HFFc6 (cell line): ENCODE results near the gene NOC2L. TPM values are rescaled to one million over a fixed set of nuclear protein-coding genes. Genes with fewer than 3 reads are reported as not detected.

Source experiments
- DNase-seq: peaks from one replicate; pipeline ENCODE4 v3.0.0-alpha.2; 2018
- H3K27ac Mint-ChIP-seq: 2 replicates; pipeline ENCODE4 v1.8.0; 2020; ENCODE audit warnings: mild to moderate bottlenecking, mixed read lengths
- H3K27me3 Mint-ChIP-seq: 2 replicates; pipeline ENCODE4 v1.8.0; 2021; ENCODE audit warnings: mild to moderate bottlenecking, moderate library complexity, mixed read lengths; ENCODE audit not compliant: insufficient read depth
- H3K36me3 Mint-ChIP-seq: 2 replicates; pipeline ENCODE4 v1.8.0; 2021; ENCODE audit warnings: low read depth, mixed read lengths
- H3K4me1 Mint-ChIP-seq: 2 replicates; pipeline ENCODE4 v1.8.0; 2020; ENCODE audit warnings: low read depth, mixed read lengths
- H3K4me3 Mint-ChIP-seq: 2 replicates; pipeline ENCODE4 v1.8.0; 2020; ENCODE audit warnings: mild to moderate bottlenecking, moderate library complexity, mixed read lengths
- H3K9me3 Mint-ChIP-seq: 2 replicates; pipeline ENCODE4 v1.8.0; 2020; ENCODE audit warnings: mild to moderate bottlenecking, mixed read lengths
- total RNA-seq, 6 experiments: library from RNA; stranded (reverse); fragmentation: NEBNext Ultra II Directional; extraction: Animal tissue kit (Norgen Biotek cat#: 25700); gene quantifications; 2 replicates in 1 of 6; 3 replicates in 5 of 6; pipeline ENCODE4 v1.2.3, GENCODE V29; 2021
- TF ChIP-seq, protein P1 (sequence below): fragments of 200-600 bp; sonication (generic); IDR thresholded peaks from 2 replicates; pipeline ENCODE4 v1.5.0; 2021; ENCODE audit warnings: antibody characterized with exemption, mild to moderate bottlenecking

Gene NOC2L
- total RNA-seq, 6 experiments from 2014 or later = 112 to 142 (median 119) TPM

DNA sequence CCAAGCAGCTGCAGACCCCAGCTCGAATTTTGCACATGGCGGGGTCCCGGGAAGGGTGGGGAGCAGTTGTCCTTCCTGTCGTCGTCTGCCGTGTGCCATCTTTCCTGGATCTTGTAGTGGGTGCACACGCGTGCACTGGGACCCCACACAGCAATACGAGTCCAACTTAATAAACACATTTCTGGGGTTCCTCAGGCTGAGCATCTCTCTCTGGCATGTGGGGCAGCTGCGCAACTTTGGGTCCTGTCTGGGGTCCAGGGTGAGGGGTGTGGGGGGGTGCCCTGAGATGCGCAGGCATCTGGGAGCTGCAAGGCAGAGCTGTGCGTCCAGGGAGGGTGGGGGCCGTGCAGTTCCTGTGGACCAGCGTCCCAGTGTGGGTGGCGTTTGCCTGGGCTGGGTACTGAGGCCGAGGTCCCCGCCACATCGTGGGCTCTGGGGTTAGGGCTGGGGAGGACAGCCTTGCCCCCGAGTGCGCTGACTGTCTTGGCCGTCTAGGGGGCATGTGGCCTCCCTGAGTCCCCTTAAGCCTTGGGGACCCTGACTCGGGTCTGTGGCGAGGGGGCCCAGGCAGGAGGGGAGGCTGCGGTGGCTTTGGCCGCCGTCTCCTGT, 6.6 kb upstream of the NOC2L start:
- TF ChIP-seq, protein P1, sequence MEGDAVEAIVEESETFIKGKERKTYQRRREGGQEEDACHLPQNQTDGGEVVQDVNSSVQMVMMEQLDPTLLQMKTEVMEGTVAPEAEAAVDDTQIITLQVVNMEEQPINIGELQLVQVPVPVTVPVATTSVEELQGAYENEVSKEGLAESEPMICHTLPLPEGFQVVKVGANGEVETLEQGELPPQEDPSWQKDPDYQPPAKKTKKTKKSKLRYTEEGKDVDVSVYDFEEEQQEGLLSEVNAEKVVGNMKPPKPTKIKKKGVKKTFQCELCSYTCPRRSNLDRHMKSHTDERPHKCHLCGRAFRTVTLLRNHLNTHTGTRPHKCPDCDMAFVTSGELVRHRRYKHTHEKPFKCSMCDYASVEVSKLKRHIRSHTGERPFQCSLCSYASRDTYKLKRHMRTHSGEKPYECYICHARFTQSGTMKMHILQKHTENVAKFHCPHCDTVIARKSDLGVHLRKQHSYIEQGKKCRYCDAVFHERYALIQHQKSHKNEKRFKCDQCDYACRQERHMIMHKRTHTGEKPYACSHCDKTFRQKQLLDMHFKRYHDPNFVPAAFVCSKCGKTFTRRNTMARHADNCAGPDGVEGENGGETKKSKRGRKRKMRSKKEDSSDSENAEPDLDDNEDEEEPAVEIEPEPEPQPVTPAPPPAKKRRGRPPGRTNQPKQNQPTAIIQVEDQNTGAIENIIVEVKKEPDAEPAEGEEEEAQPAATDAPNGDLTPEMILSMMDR = no peak
- H3K36me3 Mint-ChIP-seq = no peaks in the 10 kb centered on the region; the same call in 1 of the 2 replicates
- no peaks in the 10 kb centered on the region for H3K27me3 Mint-ChIP-seq
- H3K4me3 Mint-ChIP-seq = peak overlapping the region; percentile 28; the same call in 1 of the 2 replicates
- no peaks in the 10 kb centered on the region for H3K9me3 Mint-ChIP-seq
- peak overlapping the region; percentile 40; the same call in 1 of the 2 replicates for H3K27ac Mint-ChIP-seq
- H3K4me1 Mint-ChIP-seq = no peaks in the 10 kb centered on the region
- DNase-seq = no peak

DNA sequence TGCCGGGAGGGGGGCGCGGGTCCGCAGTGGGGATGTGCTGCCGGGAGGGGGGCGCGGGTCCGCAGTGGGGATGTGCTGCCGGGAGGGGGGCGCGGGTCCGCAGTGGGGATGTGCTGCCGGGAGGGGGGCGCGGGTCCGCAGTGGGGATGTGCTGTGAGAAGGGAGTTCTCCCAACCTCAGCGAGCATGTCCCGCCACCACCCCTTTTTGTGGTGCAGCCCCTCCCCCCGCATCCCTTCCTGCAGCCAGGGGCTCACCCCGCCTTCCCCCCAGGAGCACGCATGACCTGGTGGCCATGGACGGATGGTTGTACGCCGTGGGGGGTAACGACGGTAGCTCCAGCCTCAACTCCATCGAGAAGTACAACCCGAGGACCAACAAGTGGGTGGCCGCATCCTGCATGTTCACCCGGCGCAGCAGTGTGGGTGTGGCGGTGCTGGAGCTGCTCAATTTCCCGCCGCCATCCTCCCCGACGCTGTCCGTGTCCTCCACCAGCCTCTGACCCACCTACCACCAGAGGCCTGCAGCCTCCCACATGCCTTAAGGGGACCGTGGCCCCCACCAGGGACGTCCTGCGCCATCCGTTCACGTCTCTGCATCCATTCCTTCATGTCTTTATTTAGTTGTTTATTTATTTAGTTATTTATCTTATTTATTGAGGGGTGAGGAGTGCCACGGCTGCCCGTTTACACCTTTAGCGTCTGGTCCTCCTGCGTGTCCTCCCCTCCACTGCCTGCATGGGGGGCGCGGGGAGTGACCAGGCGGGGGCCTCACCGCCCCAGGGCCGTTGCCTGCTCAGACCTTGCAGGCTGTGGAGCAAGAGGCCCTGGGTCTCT, 5.9 kb upstream of the NOC2L start:
- DNase-seq = no peak
- no peaks in the 10 kb centered on the region for H3K4me1 Mint-ChIP-seq
- no peaks in the 10 kb centered on the region for H3K9me3 Mint-ChIP-seq
- no peak overlapping the region for H3K4me3 Mint-ChIP-seq
- TF ChIP-seq, protein P1 = no peak
- no peak overlapping the region for H3K27ac Mint-ChIP-seq
- H3K36me3 Mint-ChIP-seq = no peaks in the 10 kb centered on the region; the same call in 1 of the 2 replicates
- H3K27me3 Mint-ChIP-seq = no peaks in the 10 kb centered on the region

DNA sequence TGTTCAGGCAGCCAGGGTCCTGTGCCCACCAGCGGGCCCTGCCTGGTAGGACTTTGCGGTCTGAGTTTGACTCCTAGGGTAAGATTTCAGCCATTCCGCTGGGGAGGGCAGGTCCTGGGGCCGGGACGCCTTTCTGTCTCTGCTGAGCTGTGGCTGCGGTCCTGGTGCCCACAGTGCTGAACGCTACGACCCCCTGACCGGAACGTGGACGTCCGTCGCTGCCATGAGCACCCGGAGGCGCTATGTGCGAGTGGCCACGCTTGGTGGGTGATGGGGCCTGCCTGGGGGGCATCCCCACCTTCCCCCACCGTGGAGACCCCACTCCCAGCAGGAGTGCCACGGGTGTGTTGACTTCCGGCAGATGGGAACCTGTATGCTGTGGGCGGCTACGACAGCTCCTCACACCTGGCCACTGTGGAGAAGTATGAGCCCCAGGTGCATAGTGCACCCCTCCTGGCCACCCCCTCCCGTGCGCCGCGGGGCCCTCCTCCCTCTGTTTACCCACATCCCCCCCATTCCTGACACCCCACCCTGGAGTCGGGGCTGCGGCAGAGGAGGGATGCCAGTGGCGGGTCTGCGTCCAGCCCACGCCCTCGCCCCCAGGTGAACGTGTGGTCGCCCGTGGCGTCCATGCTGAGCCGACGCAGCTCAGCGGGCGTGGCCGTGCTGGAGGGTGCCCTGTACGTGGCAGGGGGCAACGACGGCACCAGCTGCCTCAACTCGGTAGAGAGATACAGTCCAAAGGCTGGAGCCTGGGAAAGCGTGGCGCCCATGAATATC, 4.9 kb upstream of the NOC2L start:
- H3K4me3 Mint-ChIP-seq = no peak overlapping the region
- no peaks in the 10 kb centered on the region for H3K9me3 Mint-ChIP-seq
- H3K4me1 Mint-ChIP-seq = no peaks in the 10 kb centered on the region
- TF ChIP-seq, protein P1 = no peak
- H3K27me3 Mint-ChIP-seq = no peaks in the 10 kb centered on the region
- H3K36me3 Mint-ChIP-seq = no peaks in the 10 kb centered on the region; the same call in 1 of the 2 replicates
- no peak for DNase-seq
- no peak overlapping the region for H3K27ac Mint-ChIP-seq

DNA sequence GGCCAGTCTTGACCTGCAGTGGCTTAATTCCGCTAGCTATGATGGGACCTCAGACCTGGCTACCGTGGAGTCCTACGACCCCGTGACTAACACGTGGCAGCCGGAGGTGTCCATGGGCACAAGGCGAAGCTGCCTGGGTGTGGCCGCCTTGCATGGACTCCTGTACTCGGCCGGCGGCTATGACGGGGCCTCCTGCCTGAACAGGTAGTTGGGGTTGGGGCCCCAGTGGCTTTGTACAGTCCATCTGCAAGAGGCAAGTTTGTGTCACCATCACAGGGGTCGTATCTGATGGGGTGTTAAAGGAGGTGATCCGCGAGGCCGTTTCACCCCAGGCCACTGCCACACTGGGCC, 4.2 kb upstream of the NOC2L start:
- no peak overlapping the region for H3K27ac Mint-ChIP-seq
- TF ChIP-seq, protein P1 = no peak
- H3K36me3 Mint-ChIP-seq = peaks cover 4% of the 10 kb centered on the region
- H3K9me3 Mint-ChIP-seq = no peaks in the 10 kb centered on the region
- no peak overlapping the region for H3K4me3 Mint-ChIP-seq
- DNase-seq = no peak
- no peaks in the 10 kb centered on the region for H3K27me3 Mint-ChIP-seq
- peaks cover 5% of the 10 kb centered on the region for H3K4me1 Mint-ChIP-seq

DNA sequence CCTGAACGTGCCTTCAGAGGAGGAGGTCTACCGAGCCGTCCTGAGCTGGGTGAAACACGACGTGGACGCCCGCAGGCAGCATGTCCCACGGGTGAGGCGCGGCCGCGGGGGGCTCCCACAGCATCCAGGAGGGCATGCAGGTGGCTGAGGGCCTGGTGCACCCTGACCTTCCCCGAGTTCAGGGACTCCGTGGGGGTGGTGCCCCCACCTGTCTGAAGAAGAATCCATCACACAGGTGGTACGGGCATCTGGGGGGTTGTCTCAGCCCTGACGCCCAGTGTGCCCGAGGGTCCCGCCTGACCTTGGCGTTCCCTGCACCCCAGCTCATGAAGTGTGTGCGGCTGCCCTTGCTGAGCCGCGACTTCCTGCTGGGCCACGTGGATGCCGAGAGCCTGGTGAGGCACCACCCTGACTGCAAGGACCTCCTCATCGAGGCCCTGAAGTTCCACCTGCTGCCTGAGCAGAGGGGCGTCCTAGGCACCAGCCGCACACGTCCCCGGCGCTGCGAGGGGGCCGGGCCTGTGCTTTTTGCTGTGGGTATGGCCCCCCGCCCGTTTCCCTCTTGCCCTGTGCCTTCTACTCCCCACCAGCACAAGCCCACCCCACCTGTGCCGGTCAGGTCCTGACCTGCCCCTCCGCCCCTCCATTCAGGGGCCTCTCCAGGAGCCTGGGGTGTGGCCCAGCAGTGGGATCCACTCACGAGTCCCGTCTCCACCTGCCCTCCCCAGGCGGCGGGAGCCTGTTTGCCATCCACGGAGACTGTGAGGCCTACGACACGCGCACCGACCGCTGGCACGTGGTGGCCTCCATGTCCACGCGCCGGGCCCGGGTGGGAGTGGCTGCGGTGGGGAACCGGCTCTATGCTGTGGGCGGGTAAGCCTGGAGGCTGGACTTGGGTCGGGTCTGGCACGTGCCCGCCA, 3.6 kb upstream of the NOC2L start:
- Mint-ChIP-seq H3K27me3 (no peaks in the 10 kb centered on the region), H3K4me1 (peaks cover 11% of the 10 kb centered on the region), H3K4me3 (no peak overlapping the region), H3K36me3 (peaks cover 7% of the 10 kb centered on the region), H3K27ac (no peak overlapping the region), H3K9me3 (no peaks in the 10 kb centered on the region)
- no peak for DNase-seq
- TF ChIP-seq, protein P1 = no peak
